ENCODE measurements around the gene MDC1.

MDC1 gene

GRCh38 chr6:30712441-30712945 lies 4.6 kb downstream of the MDC1 start:
- H3K36me3 Mint-ChIP-seq (ENCODE audit: insufficient read depth), result peaks cover 31% of the 10 kb centered on the region
- H3K27me3 Mint-ChIP-seq, result no peaks in the 10 kb centered on the region
- no peak for DNase-seq
- peaks cover 25 to 34% of the 10 kb centered on the region in 2 donors for H3K4me1 Mint-ChIP-seq (ENCODE audit: low read depth in 2 of 2)
- H3K27ac Mint-ChIP-seq, result peak overlapping the region; percentile 65 to 78
- no peak for ATAC-seq (replicated peaks)
- peak overlapping the region; percentile 21 to 68 for H3K4me3 Mint-ChIP-seq
- peaks cover 0 to 9% of the 10 kb centered on the region in 2 donors for H3K9me3 Mint-ChIP-seq

- Mint-ChIP-seq H3K4me1 (ENCODE audit: low read depth in 2 of 2) (peaks cover 21 to 30% of the 10 kb centered on the region in 2 donors), H3K27me3 (no peaks in the 10 kb centered on the region), H3K36me3 (ENCODE audit: insufficient read depth) (peaks cover 25% of the 10 kb centered on the region), H3K27ac (peak overlapping the region; percentile 65 to 78), H3K4me3 (peak overlapping the region; percentile 46 to 68), H3K9me3 (peaks cover 0 to 4% of the 10 kb centered on the region in 2 donors)
- no peak for DNase-seq
- ATAC-seq (replicated peaks), result peak; percentile 78
Observed at GRCh38 chr6:30711758-30712380, 5.2 kb downstream of the MDC1 start.

- peak overlapping the region in 1 of 2 donors; percentile 59 for H3K27ac Mint-ChIP-seq
- no peak for ATAC-seq (replicated peaks)
- peaks cover 18 to 22% of the 10 kb centered on the region in 2 donors for H3K4me1 Mint-ChIP-seq (ENCODE audit: low read depth in 2 of 2)
- no peak overlapping the region for H3K4me3 Mint-ChIP-seq
- DNase-seq, result no peak
- H3K9me3 Mint-ChIP-seq, result no peaks in the 10 kb centered on the region
- peaks cover 21% of the 10 kb centered on the region for H3K36me3 Mint-ChIP-seq (ENCODE audit: insufficient read depth)
- H3K27me3 Mint-ChIP-seq, result no peaks in the 10 kb centered on the region
Observed at GRCh38 chr6:30709101-30709868, 7.8 kb downstream of the MDC1 start.

DNA sequence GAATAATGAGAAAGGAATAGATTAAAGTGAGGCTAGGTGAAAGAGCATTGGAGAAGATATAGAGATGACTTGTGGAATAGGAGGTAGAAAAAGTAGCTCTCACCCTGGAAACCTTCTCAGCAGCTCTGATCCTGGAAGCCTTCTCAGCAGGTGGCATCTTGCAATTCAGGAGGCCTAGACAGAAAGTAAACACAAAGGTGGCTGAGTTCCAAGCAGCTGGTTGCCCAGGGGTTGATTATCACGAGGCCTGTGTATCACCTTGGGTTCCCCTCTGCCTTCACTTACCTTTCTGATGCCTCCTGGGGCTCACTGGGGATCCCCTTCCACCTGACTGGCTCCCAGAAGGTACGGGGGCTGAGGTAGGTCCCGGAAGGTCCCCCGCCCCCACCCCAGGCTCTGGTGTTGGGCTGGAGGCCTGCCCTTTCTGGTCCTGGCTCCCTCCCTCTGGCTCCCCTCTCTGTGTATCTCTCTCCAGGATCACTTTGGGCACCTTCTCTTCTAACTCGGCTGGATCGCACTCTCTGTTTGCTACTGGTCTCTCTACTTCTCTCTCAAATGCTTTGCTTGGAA lies 9.7 kb downstream of the MDC1 start:
- Mint-ChIP-seq H3K27me3 (no peaks in the 10 kb centered on the region), H3K36me3 (ENCODE audit: insufficient read depth) (peaks cover 26% of the 10 kb centered on the region), H3K27ac (peak overlapping the region in 1 of 2 donors; percentile 59), H3K4me3 (no peak overlapping the region), H3K4me1 (ENCODE audit: low read depth in 2 of 2) (peaks cover 7 to 18% of the 10 kb centered on the region in 2 donors), H3K9me3 (no peaks in the 10 kb centered on the region)
- DNase-seq (no peak), ATAC-seq (replicated peaks) (no peak)

DNA sequence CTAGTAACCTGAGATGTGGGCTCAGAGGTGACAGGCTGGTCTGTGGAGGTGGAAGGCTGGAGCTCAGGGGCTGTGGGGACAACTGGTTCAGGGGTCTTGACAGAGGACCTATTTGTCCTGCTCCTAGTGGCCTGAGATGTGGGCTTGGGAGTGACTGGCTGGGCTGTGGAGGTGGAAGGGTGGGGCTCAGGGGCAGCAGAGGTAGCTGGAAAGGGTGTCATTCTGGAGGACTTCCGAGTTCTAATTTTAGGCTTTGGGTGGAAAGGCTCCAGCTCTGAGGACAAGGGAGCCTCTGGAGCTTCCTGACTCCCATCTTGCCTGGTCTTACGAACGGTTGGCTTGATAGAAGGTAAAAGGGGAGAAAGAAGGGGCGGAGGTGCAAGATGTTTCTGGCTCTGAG lies 11.5 kb downstream of the MDC1 start:
- Mint-ChIP-seq H3K9me3 (no peaks in the 10 kb centered on the region), H3K27me3 (no peaks in the 10 kb centered on the region), H3K36me3 (ENCODE audit: insufficient read depth) (peaks cover 29% of the 10 kb centered on the region), H3K27ac (peak overlapping the region in 1 of 2 donors; percentile 59), H3K4me1 (ENCODE audit: low read depth in 2 of 2) (peaks cover 3 to 9% of the 10 kb centered on the region in 2 donors), H3K4me3 (no peak overlapping the region)
- no peak for ATAC-seq (replicated peaks)
- no peak for DNase-seq

GRCh38 chr6:30703821-30704220 lies 13.3 kb downstream of the MDC1 start:
- Mint-ChIP-seq H3K9me3 (no peaks in the 10 kb centered on the region), H3K27me3 (no peaks in the 10 kb centered on the region), H3K4me3 (no peak overlapping the region), H3K4me1 (ENCODE audit: low read depth in 2 of 2) (peaks cover 3 to 9% of the 10 kb centered on the region in 2 donors), H3K27ac (peak overlapping the region; percentile 9 to 27), H3K36me3 (ENCODE audit: insufficient read depth) (peaks cover 31% of the 10 kb centered on the region)
- DNase-seq (no peak), ATAC-seq (replicated peaks) (no peak)

DNA sequence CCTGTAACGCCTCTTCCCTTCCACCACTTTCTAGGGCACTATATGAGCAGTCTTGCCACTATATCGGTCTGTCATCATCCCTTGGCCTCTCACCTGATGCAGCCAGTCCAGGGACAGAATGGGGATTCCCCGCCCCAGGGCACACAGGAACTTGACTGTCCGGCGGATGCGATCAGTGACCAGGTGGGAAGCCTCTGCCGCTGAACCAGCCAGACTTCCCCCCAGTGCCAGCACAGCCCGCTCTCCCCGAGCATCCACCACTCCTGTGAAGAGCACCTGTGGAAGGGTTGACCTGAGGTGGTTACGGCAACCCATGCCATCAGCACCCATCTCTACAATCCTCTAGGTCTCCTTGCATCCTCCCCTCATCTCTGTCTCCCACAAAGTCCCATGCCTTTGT lies 14.1 kb downstream of the MDC1 start:
- no peaks in the 10 kb centered on the region for H3K27me3 Mint-ChIP-seq
- peaks cover 31% of the 10 kb centered on the region for H3K36me3 Mint-ChIP-seq (ENCODE audit: insufficient read depth)
- ATAC-seq (replicated peaks), result no peak
- no peak for DNase-seq
- peaks cover 3 to 8% of the 10 kb centered on the region in 2 donors for H3K4me1 Mint-ChIP-seq (ENCODE audit: low read depth in 2 of 2)
- H3K27ac Mint-ChIP-seq, result no peak overlapping the region
- H3K9me3 Mint-ChIP-seq, result no peaks in the 10 kb centered on the region
- no peak overlapping the region for H3K4me3 Mint-ChIP-seq

GRCh38 chr6:30700340-30700739 lies 16.7 kb downstream of the MDC1 start:
- peaks cover 2 to 3% of the 10 kb centered on the region in 2 donors for H3K4me1 Mint-ChIP-seq (ENCODE audit: low read depth in 2 of 2)
- no peak overlapping the region for H3K4me3 Mint-ChIP-seq
- H3K9me3 Mint-ChIP-seq, result no peaks in the 10 kb centered on the region
- DNase-seq, result no peak
- H3K27me3 Mint-ChIP-seq, result no peaks in the 10 kb centered on the region
- H3K27ac Mint-ChIP-seq, result no peak overlapping the region
- ATAC-seq (replicated peaks), result no peak
- peaks cover 23% of the 10 kb centered on the region for H3K36me3 Mint-ChIP-seq (ENCODE audit: insufficient read depth)

DNA sequence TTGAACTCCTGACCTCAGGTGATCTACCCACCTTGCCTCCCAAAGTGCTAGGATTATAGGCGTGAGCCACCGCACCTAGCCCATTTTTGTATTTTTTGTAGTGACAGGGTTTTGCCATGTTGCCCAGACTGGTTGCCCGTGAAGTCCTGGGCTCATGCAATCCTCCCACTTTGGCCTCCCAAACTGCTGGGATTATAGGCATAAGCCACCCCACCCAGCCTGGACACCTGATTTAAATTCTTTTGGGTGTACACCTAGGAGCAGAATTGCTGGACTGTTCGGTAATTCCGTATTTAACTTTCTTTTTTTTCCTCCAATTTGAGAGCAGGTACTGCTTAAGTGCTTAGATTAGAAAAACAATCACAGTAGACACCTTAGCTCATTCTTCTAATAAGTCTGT lies 20.6 kb downstream of the MDC1 start:
- peaks cover 0 to under 1% of the 10 kb centered on the region in 2 donors for H3K4me1 Mint-ChIP-seq (ENCODE audit: low read depth in 2 of 2)
- ATAC-seq (replicated peaks) (no peak), DNase-seq (no peak)
- H3K9me3 Mint-ChIP-seq, result no peaks in the 10 kb centered on the region
- H3K27ac Mint-ChIP-seq, result no peak overlapping the region
- H3K36me3 Mint-ChIP-seq (ENCODE audit: insufficient read depth), result peaks cover 17% of the 10 kb centered on the region
- H3K27me3 Mint-ChIP-seq, result no peaks in the 10 kb centered on the region
- H3K4me3 Mint-ChIP-seq, result no peak overlapping the region

- H3K27ac Mint-ChIP-seq, result peak overlapping the region; percentile 96 to 98
- peaks cover 10% of the 10 kb centered on the region for H3K36me3 Mint-ChIP-seq (ENCODE audit: insufficient read depth)
- H3K4me3 Mint-ChIP-seq, result peak overlapping the region; percentile 76 to 97
- H3K27me3 Mint-ChIP-seq, result no peaks in the 10 kb centered on the region
- no peaks in the 10 kb centered on the region for H3K9me3 Mint-ChIP-seq
- no peak for ATAC-seq (replicated peaks)
- peaks cover 32 to 40% of the 10 kb centered on the region in 2 donors for H3K4me1 Mint-ChIP-seq (ENCODE audit: low read depth in 2 of 2)
- no peak for DNase-seq
Observed at GRCh38 chr6:30691208-30691847, 25.8 kb downstream of the MDC1 start.

DNA sequence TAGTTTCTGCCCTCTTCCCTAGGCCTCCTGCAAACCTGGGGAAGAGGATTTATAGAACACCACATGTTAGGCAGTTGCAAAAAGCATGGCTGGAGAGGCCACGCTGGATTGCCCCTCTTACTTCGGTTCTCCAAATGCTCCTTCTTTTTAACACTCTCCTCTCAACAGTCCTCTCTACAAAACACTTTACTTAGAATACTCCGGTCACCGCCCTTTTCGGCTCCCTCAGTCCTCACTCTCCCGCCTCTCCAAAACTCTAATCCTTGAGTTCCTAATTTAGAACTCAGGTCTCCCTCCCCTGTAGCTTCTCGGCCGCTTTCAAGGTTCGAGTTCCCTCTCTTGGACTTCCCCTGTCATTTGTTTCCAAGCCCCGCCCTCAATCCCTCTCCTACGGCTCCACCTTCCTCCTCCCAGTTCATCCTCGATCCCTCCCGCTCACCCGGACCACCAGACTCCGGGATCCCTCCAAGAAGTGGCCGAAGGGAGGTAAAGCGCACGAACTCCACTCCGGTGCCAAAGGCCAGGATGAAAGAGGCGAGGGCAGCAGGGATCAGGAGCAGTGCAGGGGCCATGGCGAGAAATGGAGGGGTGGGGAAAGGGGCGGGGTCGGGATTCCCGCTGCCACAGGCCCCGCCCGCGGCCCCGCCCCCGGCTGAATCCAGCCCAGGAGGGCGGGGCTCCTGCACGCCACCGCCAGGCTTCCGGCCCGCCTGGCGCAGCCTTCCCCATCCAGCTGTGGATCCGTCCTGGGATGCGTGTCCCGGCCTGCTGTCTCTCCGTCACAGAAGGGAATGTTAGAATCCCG lies 26.5 kb downstream of the MDC1 start, which contains the start of gene NRM:
Gene NRM, minus strand, starts transcription at position 582 of the 805 bp plus-strand sequence. Its CDS starts 10 bp downstream, at position 572.
- Mint-ChIP-seq H3K27me3 (no peaks in the 10 kb centered on the region), H3K9me3 (no peaks in the 10 kb centered on the region), H3K27ac (peak within 1 kb of the TSS; percentile 96 to 98), H3K4me1 (ENCODE audit: low read depth in 2 of 2) (peaks cover 33 to 47% of the 10 kb centered on the region in 2 donors), H3K4me3 (peak within 1 kb of the TSS; percentile 76 to 97), H3K36me3 (ENCODE audit: insufficient read depth) (peaks cover 11% of the 10 kb centered on the region)
- DNase-seq (peak; percentile 30 to 41 (median 36)), ATAC-seq (replicated peaks) (peak; percentile 21)

GRCh38 chr6:30689985-30690384 lies 27.1 kb downstream of the MDC1 start:
- Mint-ChIP-seq H3K36me3 (ENCODE audit: insufficient read depth) (peaks cover 18% of the 10 kb centered on the region), H3K4me3 (peak overlapping the region; percentile 76 to 97), H3K27ac (peak overlapping the region; percentile 96 to 98), H3K27me3 (no peaks in the 10 kb centered on the region), H3K9me3 (no peaks in the 10 kb centered on the region), H3K4me1 (ENCODE audit: low read depth in 2 of 2) (peaks cover 39 to 53% of the 10 kb centered on the region in 2 donors)
- ATAC-seq (replicated peaks) (no peak), DNase-seq (no peak)
